K562 (cell line): ENCODE data around the gene CD22. TPM values are rescaled to one million over a fixed set of nuclear protein-coding genes. Genes with fewer than 3 reads are reported as not detected.

Experiments used
- ATF3 ChIP-seq, 2 experiments: fragments of 450-650 bp in 1 of 2; sonication (generic) in 1 of 2; formaldehyde crosslinking in 1 of 2; IDR thresholded peaks in 1 of 2; conservative IDR thresholded peaks in 1 of 2; 2 replicates each; pipeline versions ENCODE4 v1.6.1 to v1.8.1; 2016 to 2023; ENCODE audit warnings: mild to moderate bottlenecking in 2 of 2, moderate library complexity in 2 of 2, inconsistent platforms in 1 of 2, missing genetic modification reagents in 1 of 2
- DIDO1 ChIP-seq: fragments of 450-650 bp; IDR thresholded peaks from 2 replicates; pipeline ENCODE4 v1.6.1; 2016; ENCODE audit warnings: low read depth, missing biosample characterization, missing genetic modification characterization
- ESRRA ChIP-seq: fragments of 450-650 bp; IDR thresholded peaks from 2 replicates; pipeline ENCODE4 v1.6.1; 2014; ENCODE audit warnings: low read depth, mild to moderate bottlenecking, moderate library complexity, borderline replicate concordance
- FOS ChIP-seq: IDR thresholded peaks from 3 replicates; pipeline ENCODE4 v1.6.1; 2011; ENCODE audit not compliant: insufficient read length; ENCODE audit errors: extremely low read depth
- KAT2B ChIP-seq: IDR thresholded peaks from one replicate; pipeline ENCODE4 v1.6.1; 2012; ENCODE audit warnings: low read depth, mild to moderate bottlenecking, control low read depth, inconsistent platforms, low read length, moderate library complexity
- MCM7 ChIP-seq, 2 experiments: fragments of 450-650 bp; IDR thresholded peaks; 2 replicates each; pipeline ENCODE4 v1.6.1; 2016 to 2018
- POLR2A ChIP-seq: fragments of 450-650 bp; conservative IDR thresholded peaks from 2 replicates; pipeline ENCODE4 v1.6.1; 2016
- SIN3A ChIP-seq, 2 experiments: fragments of 150-350 bp in 1 of 2; IDR thresholded peaks; 2 replicates each; pipeline ENCODE4 v1.6.1; 2011 to 2016; ENCODE audit warnings: borderline replicate concordance in 2 of 2, low read depth in 2 of 2, low read length in 2 of 2, mild to moderate bottlenecking in 2 of 2, moderate library complexity in 2 of 2; ENCODE audit not compliant: control insufficient read depth in 1 of 2
- SMAD2 ChIP-seq: fragments of 150-350 bp; IDR thresholded peaks from 2 replicates; pipeline ENCODE4 v1.6.1; 2014; ENCODE audit warnings: low read depth, mild to moderate bottlenecking, low read length
- ZBTB40 ChIP-seq, 2 experiments: fragments of 450-650 bp in 1 of 2; sonication (generic) in 1 of 2; formaldehyde crosslinking in 1 of 2; IDR thresholded peaks; 2 replicates each; pipeline versions ENCODE4 v1.7.1 to v1.9.0; 2016 to 2022; ENCODE audit warnings: inconsistent platforms in 1 of 2, mild to moderate bottlenecking in 1 of 2, missing genetic modification reagents in 1 of 2
- polyA plus RNA-seq, 8 experiments: library from polyadenylated mRNA; depleted of rRNA in 4 of 8; stranded (reverse) in 5 of 8; unstranded in 3 of 8; fragments of >200 nt; fragmentation: Nextera tagmentation in 2 of 8; fragmentation: Illumina TruSeq in 1 of 8; extraction: Ambion mirVana in 2 of 8; extraction: Trizol in 1 of 8; gene quantifications; 2 replicates each; pipeline versions ENCODE4 v1.2.1 to v1.2.3, GENCODE V29; 2011 to 2014; ENCODE audit warnings: inconsistent platforms in 1 of 8, missing spikeins in 1 of 8
- total RNA-seq, 7 experiments: library from RNA; depleted of rRNA in 6 of 7; stranded (reverse); fragments of >200 nt in 6 of 7; fragmentation: Illumina TruSeq in 2 of 7; extraction: Trizol in 2 of 7; gene quantifications; 2 replicates each; pipeline versions ENCODE4 v1.2.1 to v1.2.3, GENCODE V29; 2011 to 2021; ENCODE audit warnings: low replicate concordance in 1 of 7
- TF ChIP-seq, protein P1 (sequence below): fragments of 250-450 bp; sonication (Bioruptor Pico); IDR thresholded peaks from 2 replicates; pipeline ENCODE4 v1.9.0; 2021; ENCODE audit warnings: mild to moderate bottlenecking
- TF ChIP-seq, protein P2 (sequence below): fragments of 250-450 bp; sonication (Bioruptor Pico); IDR thresholded peaks from 2 replicates; pipeline ENCODE4 v1.9.0; 2021; ENCODE audit warnings: mild to moderate bottlenecking, inconsistent platforms

CD22 gene
- total and polyA plus RNA-seq, 9 of the 15 experiments (the other 6 are each of a cell fraction or from before 2014, with no cell fraction given) = 0.29 to 5.0 (median 3.5) TPM

DNA sequence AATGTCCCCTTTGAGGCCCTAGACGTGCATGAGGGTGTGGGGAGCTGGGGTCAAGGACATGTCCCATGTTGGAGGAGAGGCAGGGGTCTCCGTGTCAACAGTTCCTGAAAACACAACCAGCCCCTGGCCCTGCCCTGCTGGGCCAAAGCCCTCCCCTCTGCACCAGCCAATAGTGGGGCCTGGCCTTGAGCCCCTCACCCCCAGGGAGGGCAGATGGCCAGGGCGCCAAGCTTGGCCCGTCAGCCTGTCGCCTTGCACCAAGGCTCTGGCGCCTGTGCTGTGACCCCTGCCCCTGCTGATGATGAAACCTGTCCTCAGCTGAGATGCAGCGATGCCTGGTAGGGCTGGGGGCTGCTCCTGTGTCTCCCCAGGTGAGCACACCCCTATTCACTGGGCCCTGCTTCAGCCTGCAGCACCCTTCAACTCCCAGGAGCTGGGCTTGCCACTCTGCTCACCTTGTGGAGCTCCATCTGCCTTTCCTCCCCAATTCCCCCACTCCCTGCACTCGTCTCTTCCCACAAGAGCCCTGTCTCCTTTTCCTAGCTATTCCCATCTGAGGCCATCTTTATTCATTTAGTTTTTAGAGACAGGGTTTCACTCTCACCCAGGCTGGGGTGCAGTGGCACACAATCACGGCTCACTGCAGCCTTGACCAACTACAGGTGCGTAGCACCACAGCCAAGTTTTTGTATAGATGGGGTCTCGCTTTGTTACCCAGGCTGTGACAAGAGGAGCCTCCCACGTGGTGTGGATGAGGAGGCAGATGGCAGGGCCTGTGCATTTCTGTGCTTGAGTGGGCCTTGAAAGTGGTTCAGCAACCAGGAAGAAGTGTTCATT is 48.8 kb upstream of the CD22 start (continued):
- no peak for TF ChIP-seq FOS
- TF ChIP-seq, protein P1, sequence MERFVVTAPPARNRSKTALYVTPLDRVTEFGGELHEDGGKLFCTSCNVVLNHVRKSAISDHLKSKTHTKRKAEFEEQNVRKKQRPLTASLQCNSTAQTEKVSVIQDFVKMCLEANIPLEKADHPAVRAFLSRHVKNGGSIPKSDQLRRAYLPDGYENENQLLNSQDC (CRISPR knock-in tag) = no peak
- no peak for TF ChIP-seq SMAD2
- TF ChIP-seq, protein P2, sequence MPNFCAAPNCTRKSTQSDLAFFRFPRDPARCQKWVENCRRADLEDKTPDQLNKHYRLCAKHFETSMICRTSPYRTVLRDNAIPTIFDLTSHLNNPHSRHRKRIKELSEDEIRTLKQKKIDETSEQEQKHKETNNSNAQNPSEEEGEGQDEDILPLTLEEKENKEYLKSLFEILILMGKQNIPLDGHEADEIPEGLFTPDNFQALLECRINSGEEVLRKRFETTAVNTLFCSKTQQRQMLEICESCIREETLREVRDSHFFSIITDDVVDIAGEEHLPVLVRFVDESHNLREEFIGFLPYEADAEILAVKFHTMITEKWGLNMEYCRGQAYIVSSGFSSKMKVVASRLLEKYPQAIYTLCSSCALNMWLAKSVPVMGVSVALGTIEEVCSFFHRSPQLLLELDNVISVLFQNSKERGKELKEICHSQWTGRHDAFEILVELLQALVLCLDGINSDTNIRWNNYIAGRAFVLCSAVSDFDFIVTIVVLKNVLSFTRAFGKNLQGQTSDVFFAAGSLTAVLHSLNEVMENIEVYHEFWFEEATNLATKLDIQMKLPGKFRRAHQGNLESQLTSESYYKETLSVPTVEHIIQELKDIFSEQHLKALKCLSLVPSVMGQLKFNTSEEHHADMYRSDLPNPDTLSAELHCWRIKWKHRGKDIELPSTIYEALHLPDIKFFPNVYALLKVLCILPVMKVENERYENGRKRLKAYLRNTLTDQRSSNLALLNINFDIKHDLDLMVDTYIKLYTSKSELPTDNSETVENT = no peak
- TF ChIP-seq KAT2B = no peak
- TF ChIP-seq POLR2A = peak; percentile 33; the same call in 1 of the 2 replicates
- no peak for TF ChIP-seq MCM7 (IDR thresholded peaks at IDR 0.05)
- TF ChIP-seq SIN3A (IDR thresholded peaks at IDR 0.05; ENCODE audit: borderline replicate concordance in 2 of 2, control insufficient read depth in 1 of 2, low read depth in 2 of 2, low read length in 2 of 2) = no peak
- TF ChIP-seq ATF3 (IDR thresholded peaks at IDR 0.05) = 0 out of 2 replicates have a peak, but pooled peaks have one; percentile 7
- no peak for TF ChIP-seq ATF3 (CRISPR knock-in tag; conservative IDR thresholded peaks at IDR 0.05)
- TF ChIP-seq ZBTB40 (IDR thresholded peaks at IDR 0.05) = no peak
- no peak for TF ChIP-seq ZBTB40 (CRISPR knock-in tag; IDR thresholded peaks at IDR 0.05)
- TF ChIP-seq ESRRA = no peak
- TF ChIP-seq DIDO1 = no peak
